Progenitor cell of endocrine pancreas (in vitro differentiated cells): Measurements from ENCODE around the gene COX7A2. TPM values are rescaled to one million over a fixed set of nuclear protein-coding genes. Genes with fewer than 3 reads are reported as not detected.

Experiments
- DNase-seq: peaks from one replicate; pipeline ENCODE4 v3.0.0; 2021; ENCODE audit warnings: low spot score; ENCODE audit not compliant: unreplicated experiment
- H3K27ac Mint-ChIP-seq: 2 replicates; pipeline ENCODE4 v1.8.0; 2021; ENCODE audit warnings: mild to moderate bottlenecking, moderate library complexity, mixed read lengths
- H3K27me3 Mint-ChIP-seq: 2 replicates; pipeline ENCODE4 v1.8.0; 2021; ENCODE audit warnings: mixed read lengths
- H3K36me3 Mint-ChIP-seq: 2 replicates; pipeline ENCODE4 v1.8.0; 2022; ENCODE audit warnings: mixed read lengths; ENCODE audit not compliant: insufficient read depth
- H3K4me1 Mint-ChIP-seq: 2 replicates; pipeline ENCODE4 v1.8.0; 2021; ENCODE audit warnings: low read depth, mixed read lengths
- H3K4me3 Mint-ChIP-seq: 2 replicates; pipeline ENCODE4 v1.8.0; 2021; ENCODE audit warnings: low read depth, mild to moderate bottlenecking, moderate library complexity, mixed read lengths
- H3K9me3 Mint-ChIP-seq: 2 replicates; pipeline ENCODE4 v1.8.0; 2021; ENCODE audit warnings: low read depth, mixed read lengths
- total RNA-seq: library from RNA; stranded (reverse); gene quantifications from 2 replicates; pipeline ENCODE4 v1.2.1, GENCODE V29; 2021
- TF ChIP-seq, protein P1 (sequence below): fragments of 200-600 bp; sonication (generic); IDR thresholded peaks from one replicate; pipeline ENCODE4 v1.5.0; 2021; ENCODE audit warnings: antibody characterized with exemption, mild to moderate bottlenecking; ENCODE audit not compliant: unreplicated experiment

Gene COX7A2
- total RNA-seq, 1 donor from 2014 or later, result 311 TPM

DNA sequence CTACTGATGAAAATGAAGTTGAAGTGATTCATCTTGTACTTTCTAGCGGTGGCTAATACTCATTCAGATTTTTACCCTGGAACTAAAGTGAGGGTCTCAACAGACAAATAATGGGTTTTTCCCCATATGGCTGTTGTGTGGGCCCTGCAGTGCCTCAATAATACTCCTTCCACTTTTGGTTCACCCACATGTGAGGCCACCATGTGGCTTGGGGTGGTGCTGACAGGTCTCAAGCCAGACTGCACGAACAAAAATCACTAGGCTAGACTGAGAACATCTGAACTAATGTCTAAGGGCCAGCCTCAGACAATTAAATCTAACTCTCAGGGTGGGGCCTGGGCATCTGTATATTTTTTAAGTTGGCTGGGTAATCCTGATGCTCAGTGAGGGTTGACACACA, 29.9 kb downstream of the COX7A2 start:
- no peak overlapping the region for H3K27ac Mint-ChIP-seq
- TF ChIP-seq, protein P1, sequence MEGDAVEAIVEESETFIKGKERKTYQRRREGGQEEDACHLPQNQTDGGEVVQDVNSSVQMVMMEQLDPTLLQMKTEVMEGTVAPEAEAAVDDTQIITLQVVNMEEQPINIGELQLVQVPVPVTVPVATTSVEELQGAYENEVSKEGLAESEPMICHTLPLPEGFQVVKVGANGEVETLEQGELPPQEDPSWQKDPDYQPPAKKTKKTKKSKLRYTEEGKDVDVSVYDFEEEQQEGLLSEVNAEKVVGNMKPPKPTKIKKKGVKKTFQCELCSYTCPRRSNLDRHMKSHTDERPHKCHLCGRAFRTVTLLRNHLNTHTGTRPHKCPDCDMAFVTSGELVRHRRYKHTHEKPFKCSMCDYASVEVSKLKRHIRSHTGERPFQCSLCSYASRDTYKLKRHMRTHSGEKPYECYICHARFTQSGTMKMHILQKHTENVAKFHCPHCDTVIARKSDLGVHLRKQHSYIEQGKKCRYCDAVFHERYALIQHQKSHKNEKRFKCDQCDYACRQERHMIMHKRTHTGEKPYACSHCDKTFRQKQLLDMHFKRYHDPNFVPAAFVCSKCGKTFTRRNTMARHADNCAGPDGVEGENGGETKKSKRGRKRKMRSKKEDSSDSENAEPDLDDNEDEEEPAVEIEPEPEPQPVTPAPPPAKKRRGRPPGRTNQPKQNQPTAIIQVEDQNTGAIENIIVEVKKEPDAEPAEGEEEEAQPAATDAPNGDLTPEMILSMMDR, result peak; percentile 16

GRCh38 chr6:75213112-75213511, 30.5 kb downstream of the COX7A2 start:
- Mint-ChIP-seq H3K4me3 (no peak overlapping the region), H3K9me3 (no peaks in the 10 kb centered on the region), H3K4me1 (peaks cover 25% of the 10 kb centered on the region), H3K36me3 (no peaks in the 10 kb centered on the region), H3K27me3 (peaks cover 14% of the 10 kb centered on the region), H3K27ac (no peak overlapping the region)
- TF ChIP-seq, protein P1, result no peak
- no peak for DNase-seq

More for the DNA sequence above, 29.9 kb downstream of the COX7A2 start:
- H3K9me3 Mint-ChIP-seq, result no peaks in the 10 kb centered on the region
- DNase-seq, result no peak
- H3K4me3 Mint-ChIP-seq, result no peak overlapping the region
- H3K36me3 Mint-ChIP-seq, result no peaks in the 10 kb centered on the region
- peaks cover 10% of the 10 kb centered on the region for H3K27me3 Mint-ChIP-seq
- peaks cover 24% of the 10 kb centered on the region for H3K4me1 Mint-ChIP-seq

DNA sequence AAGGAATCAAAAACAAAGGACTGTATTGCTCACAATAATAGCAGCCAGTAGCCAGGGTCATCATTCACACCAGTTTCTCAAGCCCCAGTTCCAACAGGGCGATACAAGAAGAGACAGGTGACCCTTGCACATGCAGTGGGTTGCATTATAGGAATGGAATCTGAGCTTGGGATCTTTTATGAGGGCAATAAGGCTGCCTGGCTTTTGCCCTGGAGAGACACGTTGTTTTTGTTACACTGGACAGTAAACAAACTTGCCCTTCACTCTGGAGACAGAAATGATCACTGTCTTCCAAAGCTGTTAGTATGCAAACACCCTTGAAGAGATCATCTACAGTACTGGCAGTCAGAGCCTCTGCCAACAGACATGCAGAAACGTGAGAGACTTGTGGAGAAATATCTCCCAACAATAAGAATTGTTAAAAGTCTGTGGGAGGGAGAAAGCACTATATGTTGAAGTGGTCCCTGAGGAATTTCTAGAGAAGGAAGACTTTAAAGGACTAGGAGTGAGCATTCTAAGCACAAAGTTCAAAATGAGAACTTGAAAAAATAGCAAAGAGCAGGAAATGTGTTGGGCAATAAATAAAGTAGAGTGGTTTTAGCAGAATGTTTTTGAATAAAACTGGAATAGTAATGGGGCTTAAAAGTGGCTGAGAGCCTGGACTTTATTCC, 31.5 kb downstream of the COX7A2 start:
- no peak overlapping the region for H3K27ac Mint-ChIP-seq
- no peaks in the 10 kb centered on the region for H3K9me3 Mint-ChIP-seq
- TF ChIP-seq, protein P1, result no peak
- H3K27me3 Mint-ChIP-seq, result peaks cover 21% of the 10 kb centered on the region
- DNase-seq, result no peak
- H3K4me1 Mint-ChIP-seq, result peaks cover 31% of the 10 kb centered on the region
- H3K36me3 Mint-ChIP-seq, result no peaks in the 10 kb centered on the region
- H3K4me3 Mint-ChIP-seq, result no peak overlapping the region

- H3K4me1 Mint-ChIP-seq, result peaks cover 37% of the 10 kb centered on the region
- no peaks in the 10 kb centered on the region for H3K36me3 Mint-ChIP-seq
- no peak overlapping the region for H3K4me3 Mint-ChIP-seq
- TF ChIP-seq, protein P1, result peak; percentile 85
- peaks cover 31% of the 10 kb centered on the region for H3K27me3 Mint-ChIP-seq
- DNase-seq, result no peak
- peak overlapping the region; percentile 33 for H3K27ac Mint-ChIP-seq
- H3K9me3 Mint-ChIP-seq, result no peaks in the 10 kb centered on the region
These were observed 32.5 kb downstream of the COX7A2 start for GRCh38 chr6:75210885-75211739.

DNA sequence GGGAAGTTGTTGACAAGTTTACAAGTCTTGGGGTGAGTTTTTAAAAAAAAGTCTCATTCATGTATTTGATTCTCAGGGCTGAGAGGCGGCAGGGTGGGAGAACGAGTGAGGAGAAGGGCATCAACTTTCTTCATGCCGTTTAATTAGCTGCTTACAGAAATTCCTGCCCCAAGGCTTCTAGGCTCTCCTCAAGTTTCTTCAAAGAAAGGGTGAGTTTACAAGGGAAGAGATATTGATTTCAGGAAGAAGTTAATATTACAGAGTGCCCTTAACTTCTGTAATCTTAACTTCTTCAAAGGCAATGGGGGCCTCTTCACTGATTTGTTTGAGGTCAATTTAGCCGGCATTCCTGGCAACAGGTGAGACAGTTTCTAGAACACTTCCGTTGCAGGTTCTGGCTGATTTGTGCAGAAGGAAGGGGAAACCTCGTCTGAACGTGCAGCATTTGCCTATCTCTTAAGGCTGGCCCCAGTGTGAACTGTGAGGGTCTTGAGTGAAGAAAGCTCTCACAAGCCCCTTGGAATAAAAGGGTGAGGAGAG, 34.3 kb downstream of the COX7A2 start:
- peak overlapping the region; percentile 30 for H3K4me3 Mint-ChIP-seq
- H3K9me3 Mint-ChIP-seq, result no peaks in the 10 kb centered on the region
- peak overlapping the region; percentile 87 for H3K27ac Mint-ChIP-seq
- DNase-seq, result no peak
- TF ChIP-seq, protein P1, result no peak
- H3K27me3 Mint-ChIP-seq, result peaks cover 49% of the 10 kb centered on the region
- H3K4me1 Mint-ChIP-seq, result peaks cover 47% of the 10 kb centered on the region
- H3K36me3 Mint-ChIP-seq, result no peaks in the 10 kb centered on the region
